Hematopoietic multipotent progenitor cell (in vitro differentiated cells): ENCODE results near the gene NOC3L. TPM values are rescaled to one million over a fixed set of nuclear protein-coding genes. Genes with fewer than 3 reads are reported as not detected.

ENCODE experiments used
- DNase-seq, 3 donors: peaks; one replicate each; pipeline ENCODE4 v3.0.0-alpha.2; 2011 to 2015; ENCODE audit warnings: low read depth in 2 of 3, low spot score in 2 of 3
- total RNA-seq: library from RNA; depleted of rRNA; stranded (reverse); fragments of >200 nt; gene quantifications from one replicate; pipeline ENCODE4 v1.2.3, GENCODE V29; 2012

The NOC3L gene
- total RNA-seq, 1 donor = 7.5 TPM

DNA sequence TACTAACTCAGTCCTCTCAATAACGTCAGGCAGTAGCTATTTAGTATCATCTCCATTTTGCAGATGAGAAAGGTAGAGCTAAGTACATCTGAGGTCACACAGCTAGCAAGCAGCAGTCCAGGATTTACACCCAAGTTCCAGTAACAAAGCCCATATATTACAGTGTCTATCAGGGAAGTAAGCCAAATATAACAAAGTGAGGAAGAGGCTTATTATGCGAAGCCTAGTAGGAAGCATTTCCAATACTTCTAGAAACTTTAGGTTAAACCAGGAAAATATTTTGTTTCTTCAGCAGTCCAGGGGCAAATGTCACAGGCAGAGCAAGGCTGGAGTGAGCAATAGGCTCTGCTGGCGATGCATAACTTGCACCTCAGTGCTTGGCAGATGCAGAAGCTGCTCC, 53.9 kb downstream of the NOC3L start:
- DNase-seq = no peak

- no peak for DNase-seq
Measured at GRCh38 chr10:94307046-94307615, 55.6 kb downstream of the NOC3L start.

DNA sequence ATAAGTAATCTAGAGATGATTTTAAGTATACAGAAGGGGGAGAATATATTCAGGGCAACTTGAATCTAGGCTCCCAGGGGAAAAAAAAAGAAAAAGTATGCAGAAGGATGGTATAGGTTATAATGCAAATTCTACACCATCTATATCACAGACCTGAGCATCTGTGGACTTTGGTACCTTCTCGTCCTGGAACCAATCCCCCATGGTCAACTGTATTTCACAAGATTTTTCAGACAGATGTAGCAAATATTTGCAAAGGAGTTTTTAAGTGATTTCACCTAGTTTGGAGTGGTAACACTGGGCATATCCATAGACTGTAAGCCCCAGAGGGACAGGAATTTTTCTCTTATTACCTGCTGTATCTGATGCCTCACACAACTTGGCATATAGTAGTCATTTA, 58.8 kb downstream of the NOC3L start:
- DNase-seq = no peak

- DNase-seq = no peak
Measured at GRCh38 chr10:94300042-94300441, 62.7 kb downstream of the NOC3L start.

DNA sequence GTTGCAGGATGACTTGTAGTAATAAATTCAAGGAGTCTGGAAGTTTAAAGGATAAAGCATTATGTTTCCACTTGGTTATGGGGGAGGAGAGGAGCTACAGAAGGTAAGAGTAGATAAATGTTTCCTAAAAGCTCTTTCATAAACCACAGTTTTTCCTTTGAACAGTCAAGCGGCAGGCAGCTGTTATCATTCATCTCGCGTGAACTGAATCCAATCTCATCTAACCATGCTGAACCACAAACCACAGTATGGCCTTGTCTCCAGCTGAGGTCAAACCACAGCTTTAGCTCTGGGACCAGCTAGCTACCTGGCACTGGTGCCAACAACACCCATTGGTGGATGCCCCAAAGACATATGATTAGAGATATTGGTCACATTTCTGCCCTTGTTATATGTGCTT, 63.3 kb downstream of the NOC3L start:
- peak in 2 of 3 donors; percentile 83 to 92 for DNase-seq

DNA sequence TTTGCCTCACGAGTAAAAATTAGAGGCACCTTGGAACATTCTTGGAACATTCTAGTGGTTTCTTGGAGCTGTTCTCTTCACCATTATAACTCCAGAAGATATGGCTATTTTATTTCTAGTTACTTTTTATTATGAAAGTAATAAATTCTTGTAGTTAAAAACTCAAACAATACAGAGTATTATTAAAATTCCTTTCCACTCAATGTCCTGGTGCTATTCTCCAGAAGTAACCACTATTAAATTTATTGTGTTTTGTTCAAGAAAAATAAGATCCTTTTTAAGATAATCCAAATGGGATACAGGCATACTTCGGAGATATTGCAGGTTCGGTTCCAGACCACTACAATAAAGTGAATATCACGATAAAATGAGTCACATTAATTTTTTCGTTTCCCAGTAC, 68.6 kb downstream of the NOC3L start:
- DNase-seq = no peak

- DNase-seq = no peak
Measured at GRCh38 chr10:94293354-94293753, 69.4 kb downstream of the NOC3L start.

GRCh38 chr10:94292434-94293090, 70.2 kb downstream of the NOC3L start:
- DNase-seq = peak in 2 of 3 donors; percentile 31 to 61

- DNase-seq = no peak
Measured at GRCh38 chr10:94288361-94289101, 74.2 kb downstream of the NOC3L start.

DNA sequence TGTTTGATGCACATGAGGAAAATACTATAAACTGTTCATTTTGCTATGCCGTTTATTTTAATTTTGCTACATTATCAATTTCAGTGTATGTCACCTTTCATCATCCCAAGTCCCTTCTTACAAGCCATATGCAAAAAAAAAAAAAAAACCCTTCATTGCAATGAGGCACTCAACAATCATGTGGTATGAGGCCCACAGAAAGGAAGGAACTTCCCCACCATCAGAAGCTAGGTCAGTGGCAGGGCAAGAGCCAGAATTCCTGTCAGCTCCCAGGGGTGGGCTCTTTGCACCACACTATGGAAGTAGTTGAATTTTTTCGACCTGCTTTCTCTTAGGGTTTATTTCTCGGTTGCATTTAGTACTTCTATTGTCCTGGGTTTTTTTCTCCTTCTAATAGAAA, 75.4 kb downstream of the NOC3L start:
- DNase-seq = no peak

DNA sequence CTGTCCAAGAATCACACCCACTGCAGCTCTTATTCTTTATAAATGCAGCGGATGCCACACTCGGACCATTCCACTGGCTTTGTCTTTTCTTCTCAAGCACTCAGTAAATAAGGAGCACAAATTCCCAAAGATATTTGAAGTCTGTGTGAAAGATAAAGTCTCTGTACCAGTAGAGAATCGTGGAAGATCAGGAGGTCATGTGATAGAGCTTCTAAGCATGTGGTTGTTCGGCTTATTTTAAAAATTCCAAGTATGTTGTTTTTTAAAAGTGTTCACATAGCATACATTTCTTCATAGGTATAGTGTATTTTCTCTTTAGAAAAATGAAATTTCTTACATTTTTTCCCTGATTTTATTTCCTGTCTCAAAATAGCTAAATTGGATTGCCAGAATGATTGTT, 75.8 kb downstream of the NOC3L start:
- no peak for DNase-seq

- DNase-seq = no peak
Measured at GRCh38 chr10:94285271-94285670, 77.5 kb downstream of the NOC3L start.

Other genes with a start within 250 kb of the NOC3L start
- gene TBC1D12, start 39.6 kb upstream of the NOC3L start, total RNA-seq = 2.2 TPM
- 29.6 TPM for gene HELLS, start 182.8 kb upstream of the NOC3L start, total RNA-seq